MM.1S (cell line): ENCODE data around the gene INO80B.
A peak's percentile ranks its signal among the peaks of the same experiment; 100 is the strongest.
"Not testable (repeated sequence)": the region's sequence is repeated elsewhere in the genome, so short reads cannot be mapped to it uniquely, and the experiment has no call there.

Experiments
- DNase-seq: peaks from one replicate; pipeline ENCODE4 v3.0.0-alpha.2; 2015
- H2AFZ ChIP-seq: fragments of 300-600 bp; sonication (generic); 2 replicates; pipeline ENCODE4 v1.6.0; 2016; ENCODE audit warnings: antibody characterized with exemption, low read length
- H3F3A ChIP-seq: fragments of 300-600 bp; sonication (generic); 2 replicates; pipeline ENCODE4 v1.6.1; 2016; ENCODE audit warnings: mild to moderate bottlenecking, antibody characterized with exemption, low read length, moderate library complexity, mixed read lengths; ENCODE audit not compliant: insufficient read depth
- H3K27ac ChIP-seq: fragments of 300-600 bp; sonication (generic); 2 replicates; pipeline ENCODE4 v1.5.1; 2016; ENCODE audit warnings: mild to moderate bottlenecking, low read length
- H3K27me3 ChIP-seq: fragments of 300-600 bp; sonication (generic); replicated peaks from 2 replicates; pipeline ENCODE4 v1.6.0; 2016; ENCODE audit warnings: low read length; ENCODE audit not compliant: insufficient read depth
- H3K36me3 ChIP-seq: fragments of 300-600 bp; sonication (generic); replicated peaks from 2 replicates; pipeline ENCODE4 v1.6.1; 2016; ENCODE audit warnings: mild to moderate bottlenecking, low read length, mixed read lengths; ENCODE audit not compliant: insufficient read depth
- H3K4me1 ChIP-seq: fragments of 300-600 bp; sonication (generic); 2 replicates; pipeline ENCODE4 v1.6.1; 2016; ENCODE audit warnings: low read length, mixed read lengths
- H3K4me2 ChIP-seq: fragments of 300-600 bp; sonication (generic); 2 replicates; pipeline ENCODE4 v1.6.0; 2016; ENCODE audit warnings: low read depth, low read length
- H3K4me3 ChIP-seq: fragments of 300-600 bp; sonication (generic); 2 replicates; pipeline ENCODE4 v1.5.1; 2016; ENCODE audit warnings: low read length, mixed read lengths
- H3K79me2 ChIP-seq: fragments of 300-600 bp; sonication (generic); 2 replicates; pipeline ENCODE4 v1.6.1; 2016; ENCODE audit warnings: mixed run types, low read length, mixed read lengths
- H3K9ac ChIP-seq: fragments of 300-600 bp; sonication (generic); 2 replicates; pipeline ENCODE4 v1.6.1; 2016; ENCODE audit warnings: low read length, mixed read lengths
- H3K9me2 ChIP-seq: fragments of 300-600 bp; sonication (generic); replicated peaks from 2 replicates; pipeline ENCODE4 v1.6.1; 2016; ENCODE audit warnings: mild to moderate bottlenecking, low read length, mixed read lengths; ENCODE audit not compliant: insufficient read depth
- H3K9me3 ChIP-seq: fragments of 300-600 bp; sonication (generic); replicated peaks from 2 replicates; pipeline ENCODE4 v1.6.1; 2016; ENCODE audit warnings: mild to moderate bottlenecking, low read length, mixed read lengths; ENCODE audit not compliant: insufficient read depth
- H4K20me1 ChIP-seq: fragments of 300-600 bp; sonication (generic); 2 replicates; pipeline ENCODE4 v1.6.1; 2016; ENCODE audit warnings: mild to moderate bottlenecking, low read length, moderate library complexity, mixed read lengths; ENCODE audit not compliant: insufficient read depth
- CTCF ChIP-seq: fragments of 300-600 bp; sonication (generic); IDR thresholded peaks from 2 replicates; pipeline ENCODE4 v1.5.1; 2016; ENCODE audit warnings: antibody characterized with exemption, low read length, mixed read lengths
- EZH2 ChIP-seq: fragments of 300-600 bp; sonication (generic); optimal IDR thresholded peaks from 2 replicates; pipeline ENCODE3; 2017; ENCODE audit warnings: low read depth, mild to moderate bottlenecking, antibody characterized with exemption, low read length, mixed read lengths
- EZH2phosphoT487 ChIP-seq: fragments of 300-600 bp; sonication (generic); IDR thresholded peaks from 2 replicates; pipeline ENCODE4 v1.6.1; 2018; ENCODE audit warnings: antibody characterized with exemption, low read length

Gene INO80B

GRCh38 chr2:74420006-74420405, 34.9 kb upstream of the INO80B start:
- Histone ChIP-seq H3K27me3 (no peaks in the 10 kb centered on the region), H3K4me2 (no peak overlapping the region), H3K4me3 (no peak overlapping the region), H3K36me3 (no peaks in the 10 kb centered on the region), H3K27ac (no peak overlapping the region; the same call in 1 of the 2 replicates), H3K4me1 (peaks cover 16% of the 10 kb centered on the region), H4K20me1 (no peaks in the 10 kb centered on the region), H3F3A (peaks cover 8% of the 10 kb centered on the region; the same call in 1 of the 2 replicates), H3K9me2 (no peaks in the 10 kb centered on the region), H3K9me3 (no peaks in the 10 kb centered on the region), H3K79me2 (no peaks in the 10 kb centered on the region), H3K9ac (no peak overlapping the region), H2AFZ (no peak overlapping the region)
- TF ChIP-seq EZH2phosphoT487 (no peak), CTCF (no peak), EZH2 (no peak)
- no peak for DNase-seq

DNA sequence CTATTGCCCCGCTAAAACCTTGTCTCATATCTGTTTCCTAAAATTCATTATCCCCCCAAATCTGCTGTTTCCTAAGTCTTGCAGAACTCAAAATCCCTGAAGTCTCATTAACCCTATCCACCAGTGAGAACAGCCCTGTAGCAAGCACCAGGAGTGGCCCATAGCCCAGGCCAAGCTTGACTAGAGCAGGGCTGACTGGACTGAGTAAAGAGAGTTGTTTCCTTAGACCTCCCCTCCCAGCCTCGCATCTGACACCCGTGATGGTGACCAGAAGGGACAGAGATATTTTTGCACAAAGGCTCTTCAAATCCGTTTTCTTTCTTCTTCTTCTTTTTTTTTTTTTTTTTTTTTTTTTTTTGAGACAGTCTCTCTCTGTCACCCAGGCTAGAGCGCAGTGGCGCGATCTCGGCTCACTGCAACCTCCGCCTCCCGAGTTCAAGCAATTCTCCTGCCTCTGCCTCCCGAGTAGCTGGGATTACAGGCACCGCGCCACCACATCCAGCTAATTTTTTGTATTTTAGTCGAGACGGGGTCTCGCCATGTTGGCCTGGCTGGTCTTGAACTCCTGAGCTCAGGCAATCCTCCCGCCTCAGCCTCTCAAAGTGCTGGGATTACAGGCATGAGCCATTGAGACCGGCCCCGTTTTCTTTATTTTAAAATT, 34.3 kb upstream of the INO80B start:
- not testable (repeated sequence) for H3K79me2 ChIP-seq, H3K9me2 ChIP-seq, H2AFZ ChIP-seq, H3K9ac ChIP-seq, H3K9me3 ChIP-seq, DNase-seq, H3F3A ChIP-seq, H4K20me1 ChIP-seq, H3K36me3 ChIP-seq, H3K27me3 ChIP-seq
- Histone ChIP-seq H3K27ac (peak overlapping the region; percentile 79; the same call in 1 of the 2 replicates), H3K4me3 (peak overlapping the region; percentile 75), H3K4me1 (peaks cover 14% of the 10 kb centered on the region), H3K4me2 (peak overlapping the region; percentile 98; the same call in 1 of the 2 replicates)

DNA sequence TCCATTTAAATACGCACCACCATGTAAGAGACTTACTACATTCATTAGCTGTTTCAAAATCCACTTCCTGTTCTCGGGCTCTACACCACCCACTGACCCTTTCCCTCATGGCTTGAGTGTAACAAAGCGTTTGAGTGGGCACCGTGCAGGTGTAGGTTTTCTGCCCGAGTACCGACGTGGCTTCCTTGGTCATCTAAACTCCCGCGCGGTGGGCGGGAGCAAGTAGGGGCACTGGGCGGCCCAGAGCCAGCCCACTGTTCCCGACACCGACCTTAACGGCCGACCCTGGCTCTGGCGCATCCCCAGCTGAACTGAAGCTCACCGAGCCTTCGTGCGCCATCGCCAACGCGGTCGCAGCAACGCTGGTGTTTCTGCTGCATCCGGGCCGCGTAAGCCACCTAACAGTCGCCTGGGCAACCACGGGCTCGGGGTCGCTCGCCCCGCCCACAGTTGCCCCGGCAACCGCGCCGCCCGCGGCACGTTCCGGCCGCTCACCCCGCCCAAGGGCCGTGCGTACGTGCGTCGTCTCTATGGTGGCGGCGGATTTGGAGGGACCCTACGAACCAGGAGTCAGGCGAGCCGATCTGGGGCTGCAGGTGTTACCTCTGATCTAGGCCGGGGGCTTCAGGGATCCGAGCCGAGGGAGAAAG, 33.5 kb upstream of the INO80B start, which contains the start of the genes C2orf81 and WDR54:
Gene C2orf81, minus strand, starts transcription at position 399 of the 650 bp plus-strand sequence. Its CDS starts 59 bp downstream, at position 340.
Gene WDR54, plus strand, starts transcription at position 510 of the 650 bp plus-strand sequence. CDS start 424 bp downstream, outside the sequence.
- Histone ChIP-seq H3K9me2 (no peaks in the 10 kb centered on the region), H4K20me1 (no peaks in the 10 kb centered on the region), H3K9ac (peak within 1 kb of the TSS; percentile 72), H2AFZ (peak within 1 kb of the TSS; percentile 98), H3K79me2 (no peaks in the 10 kb centered on the region), H3K27me3 (no peaks in the 10 kb centered on the region), H3F3A (peaks cover 8% of the 10 kb centered on the region; the same call in 1 of the 2 replicates), H3K36me3 (no peaks in the 10 kb centered on the region), H3K4me1 (peaks cover 10% of the 10 kb centered on the region), H3K9me3 (no peaks in the 10 kb centered on the region), H3K4me3 (peak within 1 kb of the TSS; percentile 75), H3K4me2 (peak within 1 kb of the TSS; percentile 98), H3K27ac (peak within 1 kb of the TSS; percentile 79; the same call in 1 of the 2 replicates)
- TF ChIP-seq EZH2 (no peak), CTCF (no peak), EZH2phosphoT487 (no peak)
- DNase-seq, result peak; percentile 97
